ENCODE measurements around the gene ARF5.

- no peak for TF ChIP-seq POLR2A (IDR thresholded peaks at IDR 0.05)
- TF ChIP-seq, protein P1, sequence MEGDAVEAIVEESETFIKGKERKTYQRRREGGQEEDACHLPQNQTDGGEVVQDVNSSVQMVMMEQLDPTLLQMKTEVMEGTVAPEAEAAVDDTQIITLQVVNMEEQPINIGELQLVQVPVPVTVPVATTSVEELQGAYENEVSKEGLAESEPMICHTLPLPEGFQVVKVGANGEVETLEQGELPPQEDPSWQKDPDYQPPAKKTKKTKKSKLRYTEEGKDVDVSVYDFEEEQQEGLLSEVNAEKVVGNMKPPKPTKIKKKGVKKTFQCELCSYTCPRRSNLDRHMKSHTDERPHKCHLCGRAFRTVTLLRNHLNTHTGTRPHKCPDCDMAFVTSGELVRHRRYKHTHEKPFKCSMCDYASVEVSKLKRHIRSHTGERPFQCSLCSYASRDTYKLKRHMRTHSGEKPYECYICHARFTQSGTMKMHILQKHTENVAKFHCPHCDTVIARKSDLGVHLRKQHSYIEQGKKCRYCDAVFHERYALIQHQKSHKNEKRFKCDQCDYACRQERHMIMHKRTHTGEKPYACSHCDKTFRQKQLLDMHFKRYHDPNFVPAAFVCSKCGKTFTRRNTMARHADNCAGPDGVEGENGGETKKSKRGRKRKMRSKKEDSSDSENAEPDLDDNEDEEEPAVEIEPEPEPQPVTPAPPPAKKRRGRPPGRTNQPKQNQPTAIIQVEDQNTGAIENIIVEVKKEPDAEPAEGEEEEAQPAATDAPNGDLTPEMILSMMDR (IDR thresholded peaks at IDR 0.05), result no peak
These were observed 44.2 kb downstream of the ARF5 start for GRCh38 chr7:127632276-127632910.
